Right lung (tissue), 10 donors: Measurements from ENCODE around the gene PSMG1. TPM values are rescaled to one million over a fixed set of nuclear protein-coding genes. Genes with fewer than 3 reads are reported as not detected.
"Not testable (repeated sequence)": the region's sequence is repeated elsewhere in the genome, so short reads cannot be mapped to it uniquely, and the experiment has no call there.

Experiments used
- DNase-seq, 2 donors: peaks; one replicate each; pipeline ENCODE4 v3.0.0-alpha.2; 2013
- long read RNA-seq, 8 donors: transcript quantifications; one replicate each; lab custom pipeline, GENCODE V29; 2026
- polyA plus RNA-seq, 5 donors: library from polyadenylated mRNA; unstranded; fragments of 120-200 nt; gene quantifications; one replicate each; pipeline versions ENCODE4 v1.2.1 to v1.2.3, GENCODE V29; 2013; ENCODE audit warnings: inconsistent platforms in 1 of 5, low replicate concordance in 1 of 5; ENCODE audit not compliant: insufficient read length in 5 of 5, insufficient read depth in 1 of 5

The PSMG1 gene
- polyA plus RNA-seq, result 10 to 100 TPM; 33.2 to 43.7 (median 38.4) TPM
- long read RNA-seq, donor 1, transcript PSMG1-201 (7 exons, 2,154 nt), result major isoform, 8 of 12 reads
- long read RNA-seq, donor 1, partial matches to known transcripts, result 0 of 12 reads
- long read RNA-seq, donor 1, other reads (novel, unspliced or antisense), result 0 of 12 reads
- long read RNA-seq, donor 2, transcript PSMG1-201 (7 exons, 2,154 nt), result major isoform, 10 of 13 reads
- long read RNA-seq, donor 2, partial matches to known transcripts, result 0 of 13 reads
- long read RNA-seq, donor 2, other reads (novel, unspliced or antisense), result 0 of 13 reads
- long read RNA-seq, donor 3, transcript PSMG1-201 (7 exons, 2,154 nt), result major isoform, 10 of 12 reads
- long read RNA-seq, donor 3, partial matches to known transcripts, result 0 of 12 reads
- long read RNA-seq, donor 3, other reads (novel, unspliced or antisense), result 0 of 12 reads
- long read RNA-seq, donor 4, partial matches to known transcripts, result 0 of 5 reads
- long read RNA-seq, donor 4, other reads (novel, unspliced or antisense), result 0 of 5 reads
- long read RNA-seq, donor 5, transcript PSMG1-201 (7 exons, 2,154 nt), result major isoform, 18 of 38 reads
- long read RNA-seq, donor 5, partial matches to known transcripts, result 15 of 38 reads
- long read RNA-seq, donor 5, other reads (novel, unspliced or antisense), result 0 of 38 reads
- long read RNA-seq, donor 6, transcript PSMG1-201 (7 exons, 2,154 nt), result major isoform, 19 of 29 reads
- long read RNA-seq, donor 6, partial matches to known transcripts, result 7 of 29 reads
- long read RNA-seq, donor 6, other reads (novel, unspliced or antisense), result 0 of 29 reads
- long read RNA-seq, donor 7, transcript PSMG1-201 (7 exons, 2,154 nt), result major isoform, 7 of 8 reads
- long read RNA-seq, donor 7, partial matches to known transcripts, result 0 of 8 reads
- long read RNA-seq, donor 7, other reads (novel, unspliced or antisense), result 0 of 8 reads
- long read RNA-seq, donor 8, transcript PSMG1-201 (7 exons, 2,154 nt), result major isoform, 5 of 7 reads
- long read RNA-seq, donor 8, partial matches to known transcripts, result 0 of 7 reads
- long read RNA-seq, donor 8, other reads (novel, unspliced or antisense), result 0 of 7 reads

- DNase-seq, result peak; percentile 92 to 95
Measured at GRCh38 chr21:39183272-39184049, at the start of gene PSMG1. TSS of gene PSMG1 (minus strand) at chr21:39183451. CDS start at chr21:39183385, 66 bp downstream.

- no peak for DNase-seq
Measured at GRCh38 chr21:39232861-39233291, 49.6 kb upstream of the PSMG1 start.

- no peak for DNase-seq
Measured at GRCh38 chr21:39224930-39225329, 41.7 kb upstream of the PSMG1 start.

GRCh38 chr21:39221997-39222486 is 38.8 kb upstream of the PSMG1 start:
- DNase-seq, result no peak

GRCh38 chr21:39221282-39221996 is 38.2 kb upstream of the PSMG1 start:
- no peak for DNase-seq

GRCh38 chr21:39220875-39221274 is 37.6 kb upstream of the PSMG1 start:
- not testable (repeated sequence) for DNase-seq

GRCh38 chr21:39220150-39220549 is 36.9 kb upstream of the PSMG1 start:
- DNase-seq, result no peak

GRCh38 chr21:39218082-39218409 is 34.8 kb upstream of the PSMG1 start:
- DNase-seq, result no peak

- DNase-seq, result no peak
Measured at GRCh38 chr21:39217356-39218081, 34.3 kb upstream of the PSMG1 start.

- DNase-seq, result no peak
Measured at GRCh38 chr21:39216290-39216689, 33.0 kb upstream of the PSMG1 start.

- no peak for DNase-seq
Measured at GRCh38 chr21:39215078-39215477, 31.8 kb upstream of the PSMG1 start.

- DNase-seq, result peak in 1 of 2 donors; percentile 2
Measured at GRCh38 chr21:39209334-39209688, 26.1 kb upstream of the PSMG1 start.

GRCh38 chr21:39208624-39209333 is 25.5 kb upstream of the PSMG1 start:
- peak; percentile 31 for DNase-seq

GRCh38 chr21:39204134-39204533 is 20.9 kb upstream of the PSMG1 start:
- DNase-seq, result no peak

GRCh38 chr21:39198800-39199199 is 15.5 kb upstream of the PSMG1 start:
- DNase-seq, result no peak

- DNase-seq, result no peak
Measured at GRCh38 chr21:39197448-39198233, 14.4 kb upstream of the PSMG1 start.

- DNase-seq, result no peak
Measured at GRCh38 chr21:39196838-39197237, 13.6 kb upstream of the PSMG1 start.

- no peak for DNase-seq
Measured at GRCh38 chr21:39196310-39196709, 13.1 kb upstream of the PSMG1 start.
